Measurements from ENCODE around the gene OGFR.

- TF ChIP-seq EZH2phosphoT487 (IDR thresholded peaks at IDR 0.05; ENCODE audit: insufficient read depth, low read depth) (no peak), EZH2 (IDR thresholded peaks at IDR 0.05; ENCODE audit: insufficient read depth, poor library complexity, severe bottlenecking) (no peak)
Observed at GRCh38 chr20:62794007-62794724, 10.5 kb upstream of the OGFR start.
